ENCODE data around the gene MYO16. TPM values are rescaled to one million over a fixed set of nuclear protein-coding genes. Genes with fewer than 3 reads are reported as not detected.
A peak's percentile ranks its signal among the peaks of the same experiment; 100 is the strongest.

MYO16 gene
- total RNA-seq, 1 experiment from 2014 or later, result 0.06 TPM

- DNase-seq (ENCODE audit: low read depth), result no peak
Observed at GRCh38 chr13:109231888-109232287, 602.5 kb downstream of the MYO16 start.

- no peak for DNase-seq (ENCODE audit: low read depth)
Observed at GRCh38 chr13:109233293-109233692, 603.9 kb downstream of the MYO16 start.

- DNase-seq (ENCODE audit: low read depth), result no peak
Observed at GRCh38 chr13:109235901-109236300, 606.5 kb downstream of the MYO16 start.

- DNase-seq (ENCODE audit: low read depth), result no peak
Observed at GRCh38 chr13:109241160-109241559, 611.7 kb downstream of the MYO16 start.

GRCh38 chr13:109243311-109243951 lies 614.0 kb downstream of the MYO16 start:
- peak; percentile 49 for DNase-seq (ENCODE audit: low read depth)

GRCh38 chr13:109244566-109244965 lies 615.2 kb downstream of the MYO16 start:
- no peak for DNase-seq (ENCODE audit: low read depth)

GRCh38 chr13:109246001-109246400 lies 616.6 kb downstream of the MYO16 start:
- DNase-seq (ENCODE audit: low read depth), result no peak

- DNase-seq (ENCODE audit: low read depth), result no peak
Observed at GRCh38 chr13:109249780-109250528, 620.5 kb downstream of the MYO16 start.

- DNase-seq (ENCODE audit: low read depth), result no peak
Observed at GRCh38 chr13:109251956-109252355, 622.5 kb downstream of the MYO16 start.

- no peak for DNase-seq (ENCODE audit: low read depth)
Observed at GRCh38 chr13:109253316-109253715, 623.9 kb downstream of the MYO16 start.

- peak; percentile 20 for DNase-seq (ENCODE audit: low read depth)
Observed at GRCh38 chr13:109254274-109254673, 624.9 kb downstream of the MYO16 start.

GRCh38 chr13:109255141-109255856 lies 625.9 kb downstream of the MYO16 start:
- DNase-seq (ENCODE audit: low read depth), result no peak

GRCh38 chr13:109256866-109257760 lies 627.7 kb downstream of the MYO16 start:
- DNase-seq (ENCODE audit: low read depth), result peak; percentile 57
